Right atrium auricular region (tissue), 2 donors: Measurements from ENCODE around the gene RPL36AL. TPM values are rescaled to one million over a fixed set of nuclear protein-coding genes. Genes with fewer than 3 reads are reported as not detected.

ENCODE experiments used
- DNase-seq: peaks from one replicate; pipeline ENCODE4 v3.0.0-alpha.2; 2019; ENCODE audit warnings: low spot score
- H3K27ac ChIP-seq, 2 donors: fragments of 200-600 bp; sonication (generic); 1 replicate in 1 of 2; 2 replicates in 1 of 2; pipeline ENCODE4 v1.5.1; 2016 to 2019
- H3K27me3 ChIP-seq, 2 donors: fragments of 200-600 bp; sonication (generic); one replicate each; pipeline versions ENCODE4 v1.5.1 to v1.6.0; 2017 to 2019
- H3K36me3 ChIP-seq: fragments of 200-600 bp; sonication (generic); one replicate; pipeline ENCODE4 v1.5.1; 2016
- H3K4me1 ChIP-seq, 2 donors: fragments of 200-600 bp; sonication (generic); one replicate each; pipeline versions ENCODE4 v1.5.1 to v1.6.0; 2017 to 2019
- H3K4me3 ChIP-seq, 2 donors: fragments of 200-600 bp; sonication (generic); 1 replicate in 1 of 2; 2 replicates in 1 of 2; pipeline ENCODE4 v1.5.1; 2017 to 2019; ENCODE audit warnings: mild to moderate bottlenecking in 1 of 2, moderate library complexity in 1 of 2
- H3K9me3 ChIP-seq, 2 donors: fragments of 200-600 bp; sonication (generic); one replicate each; pipeline ENCODE4 v1.5.1; 2019
- total RNA-seq, 2 donors: library from RNA; depleted of rRNA; stranded (reverse); fragments of >200 nt; gene quantifications; one replicate each; pipeline ENCODE4 v1.1.0, GENCODE V29; 2016
- TF ChIP-seq, protein P1 (sequence below), 2 donors: fragments of 200-600 bp; sonication (generic); IDR thresholded peaks; one replicate each; pipeline ENCODE4 v1.5.1; 2019; ENCODE audit warnings: antibody characterized with exemption in 2 of 2

The RPL36AL gene
- total RNA-seq, 2 donors from 2014 or later = 133 to 301 TPM

GRCh38 chr14:49584058-49584457, 36.4 kb downstream of the RPL36AL start:
- no peaks in the 10 kb centered on the region for H3K27me3 ChIP-seq
- H3K4me3 ChIP-seq = no peak overlapping the region
- peaks cover 0 to 24% of the 10 kb centered on the region in 2 donors for H3K4me1 ChIP-seq
- H3K36me3 ChIP-seq = peaks cover 18% of the 10 kb centered on the region
- no peak for DNase-seq
- no peaks in the 10 kb centered on the region for H3K9me3 ChIP-seq
- H3K27ac ChIP-seq = no peak overlapping the region
- TF ChIP-seq, protein P1, sequence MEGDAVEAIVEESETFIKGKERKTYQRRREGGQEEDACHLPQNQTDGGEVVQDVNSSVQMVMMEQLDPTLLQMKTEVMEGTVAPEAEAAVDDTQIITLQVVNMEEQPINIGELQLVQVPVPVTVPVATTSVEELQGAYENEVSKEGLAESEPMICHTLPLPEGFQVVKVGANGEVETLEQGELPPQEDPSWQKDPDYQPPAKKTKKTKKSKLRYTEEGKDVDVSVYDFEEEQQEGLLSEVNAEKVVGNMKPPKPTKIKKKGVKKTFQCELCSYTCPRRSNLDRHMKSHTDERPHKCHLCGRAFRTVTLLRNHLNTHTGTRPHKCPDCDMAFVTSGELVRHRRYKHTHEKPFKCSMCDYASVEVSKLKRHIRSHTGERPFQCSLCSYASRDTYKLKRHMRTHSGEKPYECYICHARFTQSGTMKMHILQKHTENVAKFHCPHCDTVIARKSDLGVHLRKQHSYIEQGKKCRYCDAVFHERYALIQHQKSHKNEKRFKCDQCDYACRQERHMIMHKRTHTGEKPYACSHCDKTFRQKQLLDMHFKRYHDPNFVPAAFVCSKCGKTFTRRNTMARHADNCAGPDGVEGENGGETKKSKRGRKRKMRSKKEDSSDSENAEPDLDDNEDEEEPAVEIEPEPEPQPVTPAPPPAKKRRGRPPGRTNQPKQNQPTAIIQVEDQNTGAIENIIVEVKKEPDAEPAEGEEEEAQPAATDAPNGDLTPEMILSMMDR (IDR thresholded peaks at IDR 0.05) = no peak

DNA sequence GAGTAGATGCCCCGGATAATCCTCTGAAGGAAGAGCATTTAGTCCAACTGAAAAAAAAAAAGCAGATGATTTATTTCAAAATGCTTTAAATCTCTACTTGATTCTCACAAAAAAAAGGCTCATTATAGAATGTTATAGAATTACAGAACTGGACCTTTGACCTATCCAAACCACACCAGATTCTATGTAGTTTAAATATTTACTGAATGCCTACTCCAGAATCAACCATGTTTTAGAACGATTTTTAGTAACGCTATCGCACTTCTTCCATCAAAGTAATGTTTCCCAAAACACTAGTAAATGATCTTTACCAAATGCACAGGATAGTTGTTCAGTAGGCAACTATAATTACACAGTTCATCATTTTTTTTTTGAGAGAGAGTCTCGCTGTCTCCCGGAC, 36.8 kb downstream of the RPL36AL start:
- Histone ChIP-seq H3K27ac (no peak overlapping the region), H3K27me3 (no peaks in the 10 kb centered on the region), H3K36me3 (peaks cover 18% of the 10 kb centered on the region), H3K4me1 (peaks cover 0 to 24% of the 10 kb centered on the region in 2 donors), H3K9me3 (no peaks in the 10 kb centered on the region), H3K4me3 (no peak overlapping the region)
- no peak for DNase-seq
- TF ChIP-seq, protein P1 (IDR thresholded peaks at IDR 0.05) = no peak

DNA sequence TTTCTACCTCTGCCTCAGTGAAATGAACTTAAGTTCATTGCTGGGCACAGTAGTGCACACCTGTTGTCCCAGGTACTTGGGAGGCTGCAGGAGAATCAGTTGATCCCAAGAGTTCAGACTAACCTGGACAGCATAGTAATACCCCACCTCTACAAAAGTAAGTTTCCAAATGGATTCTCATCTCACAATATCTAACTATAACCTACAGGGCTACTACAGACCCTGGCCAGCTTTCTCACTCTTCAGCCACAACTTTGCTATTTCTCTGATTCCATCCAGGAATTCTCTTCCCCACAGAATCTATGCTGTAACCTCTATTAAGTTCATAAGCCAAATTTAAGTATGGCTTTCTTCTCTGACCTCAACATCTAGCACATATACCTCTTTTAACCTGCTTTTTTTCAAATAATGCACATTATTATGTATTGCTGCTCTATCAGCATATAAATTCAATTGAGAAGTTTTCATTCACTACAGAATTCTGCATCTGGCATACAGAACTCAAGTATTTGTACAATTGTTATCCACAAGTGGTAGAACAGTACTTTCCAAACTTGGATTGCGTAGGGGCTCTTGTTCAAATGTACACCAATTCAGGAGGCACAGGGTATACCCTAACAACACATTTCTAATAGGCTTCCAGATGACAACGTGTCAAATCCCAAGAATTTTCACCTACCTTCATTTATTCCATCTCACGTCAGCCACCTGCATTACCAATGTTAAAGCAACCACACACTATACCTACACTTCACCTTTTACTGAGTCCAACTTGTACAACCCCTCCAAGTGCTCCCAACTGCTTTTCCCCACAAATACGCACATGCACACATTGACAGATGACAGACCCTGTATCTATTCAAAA, 38.1 kb downstream of the RPL36AL start:
- no peaks in the 10 kb centered on the region for H3K9me3 ChIP-seq
- no peak overlapping the region for H3K4me3 ChIP-seq
- H3K27me3 ChIP-seq = no peaks in the 10 kb centered on the region
- TF ChIP-seq, protein P1 (IDR thresholded peaks at IDR 0.05) = no peak
- peaks cover 0 to 24% of the 10 kb centered on the region in 2 donors for H3K4me1 ChIP-seq
- H3K27ac ChIP-seq = no peak overlapping the region
- DNase-seq = no peak
- peaks cover 22% of the 10 kb centered on the region for H3K36me3 ChIP-seq

DNA sequence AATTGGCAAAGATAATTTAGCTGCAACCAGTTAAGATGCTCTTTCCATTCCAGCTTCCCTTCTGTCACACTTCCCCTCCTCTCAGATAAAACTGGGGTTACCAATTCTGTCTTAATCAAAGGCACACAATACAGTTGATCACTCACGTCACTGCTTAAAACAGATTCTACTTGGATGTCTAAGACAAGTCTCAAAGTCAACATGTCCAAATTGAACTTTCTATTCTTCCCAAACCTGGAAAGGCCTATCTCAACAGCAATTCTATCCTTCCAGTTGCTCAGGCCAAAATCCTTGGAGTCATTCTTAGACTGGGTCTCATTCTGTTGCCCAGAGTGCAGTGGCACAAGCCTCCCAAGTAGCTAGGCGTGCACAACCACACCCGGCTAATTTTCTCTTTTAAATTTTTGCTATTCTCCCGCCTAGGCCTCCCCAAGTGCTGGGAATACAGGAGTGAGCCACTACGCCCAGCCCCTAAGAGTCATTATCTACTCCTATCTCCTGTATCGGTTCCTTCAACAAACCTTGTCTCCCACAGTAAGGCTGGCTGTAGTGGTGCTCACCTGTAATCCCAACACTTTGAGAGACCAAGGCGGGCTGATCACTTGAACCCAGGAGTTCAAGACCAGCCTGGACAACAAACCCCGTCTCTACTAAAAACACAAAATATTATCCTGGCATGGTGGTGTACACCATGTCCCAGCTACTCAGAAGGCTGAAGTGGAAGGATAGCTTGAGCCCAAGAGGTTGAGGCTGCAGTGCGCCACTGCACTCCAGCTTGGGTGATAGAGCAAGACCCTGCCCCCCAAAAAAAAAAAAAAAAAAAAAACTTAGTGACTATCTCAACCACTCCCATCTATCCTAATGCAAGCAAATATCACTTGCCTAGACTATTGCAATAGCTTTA, 39.0 kb downstream of the RPL36AL start:
- TF ChIP-seq, protein P1 (IDR thresholded peaks at IDR 0.05) = no peak
- Histone ChIP-seq H3K4me1 (peaks cover 0 to 24% of the 10 kb centered on the region in 2 donors), H3K27me3 (no peaks in the 10 kb centered on the region), H3K27ac (no peak overlapping the region), H3K4me3 (no peak overlapping the region), H3K36me3 (peaks cover 31% of the 10 kb centered on the region), H3K9me3 (no peaks in the 10 kb centered on the region)
- DNase-seq = no peak

DNA sequence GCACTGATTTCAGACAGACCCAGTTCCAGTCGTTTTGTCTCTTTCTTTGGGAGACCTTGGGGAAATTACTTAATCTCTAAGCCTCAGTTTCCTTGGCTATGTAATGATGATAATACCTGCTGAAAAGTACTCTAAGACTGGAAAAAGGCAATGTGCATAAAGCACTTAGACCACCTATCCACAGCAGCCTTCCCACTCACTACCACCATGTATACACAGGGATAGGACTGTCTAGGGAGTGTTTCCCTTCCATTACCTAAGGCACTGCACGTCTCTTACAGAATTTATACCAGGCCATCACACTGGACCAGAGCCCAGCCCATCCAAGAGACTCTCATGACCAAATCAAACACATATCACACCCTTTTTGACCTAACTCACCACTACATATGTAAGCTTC, 40.6 kb downstream of the RPL36AL start:
- Histone ChIP-seq H3K27me3 (no peaks in the 10 kb centered on the region), H3K27ac (no peak overlapping the region), H3K4me3 (no peak overlapping the region), H3K36me3 (peaks cover 32% of the 10 kb centered on the region), H3K4me1 (peaks cover 0 to 17% of the 10 kb centered on the region in 2 donors), H3K9me3 (no peaks in the 10 kb centered on the region)
- TF ChIP-seq, protein P1 (IDR thresholded peaks at IDR 0.05) = no peak
- no peak for DNase-seq
